B cell (primary cell): ENCODE measurements around the gene CCDC200. TPM values are rescaled to one million over a fixed set of nuclear protein-coding genes. Genes with fewer than 3 reads are reported as not detected.

Experiments
- ATAC-seq: fragments of 200-7000 bp; cut with Tn5 transposase; one replicate; pipeline ENCODE4 v1.10.0; 2021; ENCODE audit warnings: low read depth, mild to moderate bottlenecking, moderate number of reproducible peaks, moderate library complexity
- CTCF ChIA-PET: fragments of 350-600 bp; sonication (Branson Sonifier 250); formaldehyde crosslinking; loops from one replicate; lab custom pipeline; 2021; ENCODE audit warnings: antibody characterized with exemption, inconsistent platforms; lab: Charles Lee
- POLR2A ChIA-PET: fragments of 350-600 bp; sonication (Branson Sonifier 250); formaldehyde crosslinking; loops from one replicate; lab custom pipeline; 2021; ENCODE audit warnings: antibody characterized with exemption; lab: Charles Lee
- DNase-seq: peaks from one replicate; pipeline ENCODE4 v3.0.0; 2013
- H2AFZ ChIP-seq: 2 replicates; pipeline ENCODE4 v1.6.1; 2012; ENCODE audit warnings: mild to moderate bottlenecking, low read depth, low read length; ENCODE audit not compliant: insufficient read depth, poor library complexity, severe bottlenecking
- H3K27ac ChIP-seq, 2 donors: 1 replicate in 1 of 2; 2 replicates in 1 of 2; pipeline ENCODE4 v1.5.1; 2012 to 2013; ENCODE audit warnings: low read length in 2 of 2, mild to moderate bottlenecking in 2 of 2, moderate library complexity in 1 of 2
- H3K27me3 ChIP-seq, 4 experiments: fragments of 200-600 bp in 1 of 4; sonication (generic) in 1 of 4; replicated peaks in 1 of 4; 1 replicate in 2 of 4; 2 replicates in 2 of 4; pipeline versions ENCODE4 v1.6.1 to v1.7.0; 2013 to 2016; ENCODE audit warnings: low read length in 3 of 4, mild to moderate bottlenecking in 2 of 4, mixed read lengths in 1 of 4, moderate library complexity in 1 of 4; ENCODE audit not compliant: insufficient read depth in 4 of 4, control insufficient read depth in 3 of 4; ENCODE audit errors: control extremely low read depth in 1 of 4
- H3K36me3 ChIP-seq, 2 experiments: replicated peaks in 1 of 2; 1 replicate in 1 of 2; 2 replicates in 1 of 2; pipeline versions ENCODE4 v1.6.1 to v1.7.1; 2013; ENCODE audit warnings: low read length in 1 of 2; ENCODE audit not compliant: insufficient read depth in 2 of 2, control insufficient read depth in 1 of 2; ENCODE audit errors: control extremely low read depth in 1 of 2, extremely low read depth in 1 of 2
- H3K4me1 ChIP-seq, 2 donors: fragments of 200-600 bp in 1 of 2; sonication (generic) in 1 of 2; 1 replicate in 1 of 2; 2 replicates in 1 of 2; pipeline versions ENCODE4 v1.5.1 to v1.6.1; 2013 to 2017; ENCODE audit warnings: low read length in 2 of 2; ENCODE audit not compliant: control insufficient read depth in 2 of 2, insufficient read depth in 2 of 2
- H3K4me2 ChIP-seq: replicated peaks from 2 replicates; pipeline ENCODE3; 2012; ENCODE audit warnings: mild to moderate bottlenecking, low read depth, low read length; ENCODE audit not compliant: poor library complexity, severe bottlenecking
- H3K4me3 ChIP-seq, 5 experiments: fragments of 200-600 bp in 1 of 5; sonication (generic) in 1 of 5; 1 replicate in 3 of 5; 2 replicates in 2 of 5; pipeline versions ENCODE4 v1.5.1 to v1.7.0; 2011 to 2016; ENCODE audit warnings: low read length in 4 of 5, mild to moderate bottlenecking in 4 of 5, low read depth in 2 of 5, control low read depth in 1 of 5, moderate library complexity in 1 of 5; ENCODE audit not compliant: insufficient read depth in 1 of 5; ENCODE audit errors: control extremely low read depth in 1 of 5, extremely low read depth in 1 of 5
- H3K79me2 ChIP-seq: fragments of 200-600 bp; sonication (generic); one replicate; pipeline ENCODE4 v1.6.0; 2016; ENCODE audit warnings: low read length; ENCODE audit not compliant: control insufficient read depth, insufficient read depth
- H3K9ac ChIP-seq: fragments of 200-600 bp; sonication (generic); 2 replicates; pipeline ENCODE4 v1.6.1; 2017; ENCODE audit warnings: mild to moderate bottlenecking, low read length, moderate library complexity
- H3K9me3 ChIP-seq, 3 donors: one replicate each; pipeline versions ENCODE4 v1.6.1 to v1.7.1; 2013; ENCODE audit warnings: low read length in 2 of 3; ENCODE audit not compliant: control insufficient read depth in 2 of 3, insufficient read depth in 1 of 3; ENCODE audit errors: control extremely low read depth in 1 of 3
- H4K20me1 ChIP-seq: 2 replicates; pipeline ENCODE4 v1.6.0; 2012; ENCODE audit warnings: mild to moderate bottlenecking, low read length; ENCODE audit not compliant: insufficient read depth, control insufficient read depth, poor library complexity, severe bottlenecking
- H3K27ac Mint-ChIP-seq: one replicate; pipeline ENCODE4 v1.8.0; 2021; ENCODE audit warnings: mixed read lengths
- H3K27me3 Mint-ChIP-seq: one replicate; pipeline ENCODE4 v1.8.0; 2021; ENCODE audit warnings: mixed read lengths
- H3K4me1 Mint-ChIP-seq: one replicate; pipeline ENCODE4 v1.8.0; 2021; ENCODE audit warnings: mixed read lengths
- H3K4me3 Mint-ChIP-seq: one replicate; pipeline ENCODE4 v1.8.0; 2021; ENCODE audit warnings: mixed read lengths
- H3K9me3 Mint-ChIP-seq: one replicate; pipeline ENCODE4 v1.8.0; 2022; ENCODE audit warnings: mixed read lengths; ENCODE audit not compliant: insufficient read depth
- EZH2 ChIP-seq: IDR thresholded peaks from 2 replicates; pipeline ENCODE4 v1.6.1; 2012; ENCODE audit warnings: borderline replicate concordance, low read depth, mild to moderate bottlenecking, moderate library complexity, low read length; ENCODE audit not compliant: insufficient read depth, poor library complexity, severe bottlenecking
- WGBS: methylation state at CpG from one replicate; pipeline ENCODE4 v1.1.5; 2013; ENCODE audit warnings: missing lambda C conversion rate; ENCODE audit not compliant: insufficient coverage; 5-methylcytosine and 5-hydroxymethylcytosine counted together
- intact Hi-C: fragments of 100-400 bp; cut with micrococcal nuclease; formaldehyde crosslinking; loops from one replicate; pipeline ENCODE4 v1.10.0; 2022
- polyA plus RNA-seq: library from polyadenylated mRNA; depleted of rRNA; stranded (reverse); fragments of >200 nt; gene quantifications from 2 replicates; pipeline ENCODE4 v1.2.3, GENCODE V29; 2012
- total RNA-seq, 2 donors: library from RNA; stranded (reverse); fragments of 120-200 nt in 1 of 2; gene quantifications; 1 replicate in 1 of 2; 2 replicates in 1 of 2; pipeline versions ENCODE4 v1.2.3 to v1.2.4, GENCODE V29; 2013 to 2022
- TF ChIP-seq, protein P1 (sequence below): fragments of 200-600 bp; IDR thresholded peaks from one replicate; pipeline ENCODE4 v1.8.0; 2022; ENCODE audit warnings: antibody characterized with exemption, mild to moderate bottlenecking

Gene CCDC200
- total and polyA plus RNA-seq, 2 donors (not counting 1 experiment from before 2014, with no cell fraction given) = 0.16 to 0.74 TPM

DNA sequence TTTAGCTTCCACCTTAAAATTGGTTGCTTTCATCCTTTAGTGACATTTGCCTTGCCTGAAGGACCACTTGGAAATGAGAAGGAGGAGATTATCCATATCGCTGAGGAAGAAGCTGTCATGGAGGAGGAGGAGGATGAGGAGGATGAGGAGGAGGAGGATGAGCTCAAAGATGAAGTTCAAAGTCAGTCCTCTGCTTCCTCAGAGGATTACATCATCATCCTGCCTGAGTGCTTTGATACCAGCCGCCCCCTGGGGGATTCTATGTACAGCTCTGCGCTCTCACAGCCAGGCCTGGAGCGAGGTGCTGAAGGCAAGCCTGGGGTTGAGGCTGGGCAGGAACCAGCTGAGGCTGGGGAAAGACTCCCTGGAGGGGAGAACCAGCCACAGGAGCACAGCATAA is 28.3 kb downstream of the CCDC200 start:
- H3K9me3 ChIP-seq = no peaks in the 10 kb centered on the region
- no peak overlapping the region for H3K4me3 Mint-ChIP-seq
- intact Hi-C loops = no loop called here
- H3K36me3 ChIP-seq = peaks cover 23 to 61% of the 10 kb centered on the region in 2 experiments
- POLR2A ChIA-PET = interaction anchor here (0.6 to 0.7 kb wide), 2 partner anchors 19 to 134 kb away, joined by 4 to 12 read pairs; no protein-coding TSS in a partner anchor
- no peaks in the 10 kb centered on the region for H3K79me2 ChIP-seq
- H3K4me1 Mint-ChIP-seq = no peaks in the 10 kb centered on the region
- no peak overlapping the region for H2AFZ ChIP-seq
- no peaks in the 10 kb centered on the region for H3K9me3 Mint-ChIP-seq
- H3K27me3 Mint-ChIP-seq = no peaks in the 10 kb centered on the region
- H3K9ac ChIP-seq = no peak overlapping the region
- CTCF ChIA-PET = interaction anchor here (0.5 to 2.6 kb wide), 4 partner anchors 13 to 725 kb away, joined by 3 to 13 read pairs (median 4); partner anchors contain the start of gene BRCA1
- H4K20me1 ChIP-seq = no peaks in the 10 kb centered on the region
- ATAC-seq = no peak
- no peaks in the 10 kb centered on the region for H3K4me1 ChIP-seq
- no peaks in the 10 kb centered on the region for H3K27me3 ChIP-seq
- no peak for DNase-seq
- TF ChIP-seq, protein P1, sequence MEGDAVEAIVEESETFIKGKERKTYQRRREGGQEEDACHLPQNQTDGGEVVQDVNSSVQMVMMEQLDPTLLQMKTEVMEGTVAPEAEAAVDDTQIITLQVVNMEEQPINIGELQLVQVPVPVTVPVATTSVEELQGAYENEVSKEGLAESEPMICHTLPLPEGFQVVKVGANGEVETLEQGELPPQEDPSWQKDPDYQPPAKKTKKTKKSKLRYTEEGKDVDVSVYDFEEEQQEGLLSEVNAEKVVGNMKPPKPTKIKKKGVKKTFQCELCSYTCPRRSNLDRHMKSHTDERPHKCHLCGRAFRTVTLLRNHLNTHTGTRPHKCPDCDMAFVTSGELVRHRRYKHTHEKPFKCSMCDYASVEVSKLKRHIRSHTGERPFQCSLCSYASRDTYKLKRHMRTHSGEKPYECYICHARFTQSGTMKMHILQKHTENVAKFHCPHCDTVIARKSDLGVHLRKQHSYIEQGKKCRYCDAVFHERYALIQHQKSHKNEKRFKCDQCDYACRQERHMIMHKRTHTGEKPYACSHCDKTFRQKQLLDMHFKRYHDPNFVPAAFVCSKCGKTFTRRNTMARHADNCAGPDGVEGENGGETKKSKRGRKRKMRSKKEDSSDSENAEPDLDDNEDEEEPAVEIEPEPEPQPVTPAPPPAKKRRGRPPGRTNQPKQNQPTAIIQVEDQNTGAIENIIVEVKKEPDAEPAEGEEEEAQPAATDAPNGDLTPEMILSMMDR = no peak
- TF ChIP-seq EZH2 = no peak
- H3K4me3 ChIP-seq = no peak overlapping the region
- no peak overlapping the region for H3K27ac Mint-ChIP-seq
- H3K27ac ChIP-seq = no peak overlapping the region
- WGBS = 80% methylated on average over 4 of the region's 4 CpGs
- H3K4me2 ChIP-seq = no peak overlapping the region

DNA sequence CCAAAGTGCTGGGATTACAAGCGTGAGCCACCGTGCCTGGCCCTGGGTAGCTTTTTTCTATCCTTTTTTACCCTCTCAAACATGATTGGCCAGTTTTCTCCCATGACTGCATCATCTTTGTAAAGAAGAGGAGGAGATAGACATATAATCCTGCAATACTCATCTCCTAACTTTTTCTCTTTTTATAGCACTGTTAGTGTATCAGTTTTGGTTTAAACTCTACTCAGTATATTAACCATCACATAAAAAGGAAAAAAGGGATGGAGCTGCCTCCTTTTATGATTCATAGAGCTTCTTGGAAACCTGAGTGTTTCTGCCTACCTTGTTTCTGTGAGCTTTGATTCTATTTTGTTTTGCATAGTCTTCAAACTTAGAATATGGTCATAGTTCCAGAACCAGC is 28.8 kb downstream of the CCDC200 start:
- Histone ChIP-seq H2AFZ (no peak overlapping the region), H4K20me1 (no peaks in the 10 kb centered on the region), H3K27me3 (no peaks in the 10 kb centered on the region), H3K79me2 (no peaks in the 10 kb centered on the region), H3K9ac (no peak overlapping the region), H3K9me3 (no peaks in the 10 kb centered on the region), H3K27ac (no peak overlapping the region), H3K4me2 (no peak overlapping the region), H3K36me3 (peaks cover 28 to 65% of the 10 kb centered on the region in 2 experiments), H3K4me3 (no peak overlapping the region), H3K4me1 (no peaks in the 10 kb centered on the region)
- WGBS = no CpG with 5 or more reads among the region's 2 CpGs
- DNase-seq (no peak), ATAC-seq (no peak)
- no peaks in the 10 kb centered on the region for H3K27me3 Mint-ChIP-seq
- H3K4me3 Mint-ChIP-seq = no peak overlapping the region
- intact Hi-C loops = no loop called here
- TF ChIP-seq, protein P1 = no peak
- TF ChIP-seq EZH2 = no peak
- ChIA-PET CTCF (interaction anchor here (0.5 to 2.6 kb wide), 3 partner anchors 14 to 116 kb away, joined by 4 to 13 read pairs (median 5); partner anchors contain the start of gene BRCA1), POLR2A (interaction anchor here (0.6 kb wide), 2 partner anchors 133 to 157 kb away, joined by 3 to 12 read pairs; no protein-coding TSS in a partner anchor)
- no peaks in the 10 kb centered on the region for H3K9me3 Mint-ChIP-seq
- no peaks in the 10 kb centered on the region for H3K4me1 Mint-ChIP-seq
- no peak overlapping the region for H3K27ac Mint-ChIP-seq
